Activated CD4-positive, alpha-beta T cell treated with anti-CD3 and anti-CD28 coated beads, Interleukin-2, amount 10 ng/mL, durations not matched to agents 7 days and 5 days (primary cell): ENCODE data around the gene TUBB2B. TPM values are rescaled to one million over a fixed set of nuclear protein-coding genes. Genes with fewer than 3 reads are reported as not detected.

Source experiments
- CTCF ChIA-PET: fragments of 350-600 bp; sonication (Branson Sonifier 250); formaldehyde crosslinking; loops from one replicate; lab custom pipeline; 2021; ENCODE audit warnings: antibody characterized with exemption; lab: Charles Lee
- POLR2A ChIA-PET: fragments of 350-600 bp; sonication (Branson Sonifier 250); formaldehyde crosslinking; loops from one replicate; lab custom pipeline; 2021; ENCODE audit warnings: antibody characterized with exemption; lab: Charles Lee
- DNase-seq: peaks from one replicate; pipeline ENCODE4 v3.0.0-alpha.2; 2020
- H3K27ac Mint-ChIP-seq: one replicate; pipeline ENCODE4 v1.8.0; 2021; ENCODE audit warnings: mild to moderate bottlenecking, moderate library complexity, mixed read lengths
- H3K27me3 Mint-ChIP-seq: one replicate; pipeline ENCODE4 v1.8.0; 2021; ENCODE audit warnings: mixed read lengths
- H3K36me3 Mint-ChIP-seq: one replicate; pipeline ENCODE4 v1.8.0; 2021; ENCODE audit warnings: low read depth, mixed read lengths
- H3K4me1 Mint-ChIP-seq: one replicate; pipeline ENCODE4 v1.8.0; 2021; ENCODE audit warnings: mixed read lengths
- H3K4me3 Mint-ChIP-seq: one replicate; pipeline ENCODE4 v1.8.0; 2021; ENCODE audit warnings: mild to moderate bottlenecking, moderate library complexity, mixed read lengths
- H3K9me3 Mint-ChIP-seq: one replicate; pipeline ENCODE4 v1.8.0; 2021; ENCODE audit warnings: mixed read lengths
- total RNA-seq, 2 experiments: library from RNA; stranded (reverse); gene quantifications; one replicate each; pipeline ENCODE4 v1.2.3, GENCODE V29; 2021

Gene TUBB2B
- total RNA-seq, 2 experiments from 2014 or later = not detected

DNA sequence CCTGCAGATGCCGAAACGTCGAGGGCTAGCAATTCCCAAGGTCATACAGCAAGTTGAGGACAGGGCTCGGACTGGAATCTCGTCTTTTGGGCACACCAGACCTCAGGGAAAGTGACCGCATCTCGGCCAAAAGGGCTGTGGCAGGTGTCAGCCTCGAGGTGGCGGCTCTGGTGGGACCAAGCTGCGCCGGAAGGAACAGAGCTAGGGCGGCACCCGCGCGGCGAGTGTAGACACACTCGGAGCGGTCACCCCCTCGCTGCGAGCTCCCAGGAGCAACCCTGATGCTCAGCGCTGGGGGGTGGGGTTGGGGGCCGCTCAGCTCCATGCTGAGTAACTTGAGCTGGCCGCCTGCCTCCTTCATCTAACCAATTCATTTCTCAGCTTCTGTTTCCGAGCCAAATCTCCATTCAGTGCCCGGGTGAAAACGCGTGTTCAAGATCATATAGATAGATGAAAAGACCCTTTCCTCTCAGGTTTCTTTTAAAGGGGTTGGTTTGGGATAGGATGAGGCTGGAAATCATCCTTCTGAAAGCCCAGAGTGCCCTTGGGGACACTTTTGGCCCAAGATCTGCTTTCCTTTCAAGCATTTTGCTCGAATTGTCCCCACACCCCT is 2.2 kb upstream of the TUBB2B start:
- ChIA-PET CTCF (interaction anchor here (1.0 to 1.4 kb wide), 3 partner anchors 8 to 22 kb away, joined by 3 to 4 read pairs (median 4); no protein-coding TSS in a partner anchor), POLR2A (no interaction called here)
- peaks cover 3% of the 10 kb centered on the region for H3K36me3 Mint-ChIP-seq
- H3K27me3 Mint-ChIP-seq = peaks cover 82% of the 10 kb centered on the region
- peak overlapping the region; percentile 70 for H3K4me3 Mint-ChIP-seq
- DNase-seq = peak; percentile 31
- H3K9me3 Mint-ChIP-seq = no peaks in the 10 kb centered on the region
- H3K27ac Mint-ChIP-seq = no peak overlapping the region
- H3K4me1 Mint-ChIP-seq = peaks cover 44% of the 10 kb centered on the region

DNA sequence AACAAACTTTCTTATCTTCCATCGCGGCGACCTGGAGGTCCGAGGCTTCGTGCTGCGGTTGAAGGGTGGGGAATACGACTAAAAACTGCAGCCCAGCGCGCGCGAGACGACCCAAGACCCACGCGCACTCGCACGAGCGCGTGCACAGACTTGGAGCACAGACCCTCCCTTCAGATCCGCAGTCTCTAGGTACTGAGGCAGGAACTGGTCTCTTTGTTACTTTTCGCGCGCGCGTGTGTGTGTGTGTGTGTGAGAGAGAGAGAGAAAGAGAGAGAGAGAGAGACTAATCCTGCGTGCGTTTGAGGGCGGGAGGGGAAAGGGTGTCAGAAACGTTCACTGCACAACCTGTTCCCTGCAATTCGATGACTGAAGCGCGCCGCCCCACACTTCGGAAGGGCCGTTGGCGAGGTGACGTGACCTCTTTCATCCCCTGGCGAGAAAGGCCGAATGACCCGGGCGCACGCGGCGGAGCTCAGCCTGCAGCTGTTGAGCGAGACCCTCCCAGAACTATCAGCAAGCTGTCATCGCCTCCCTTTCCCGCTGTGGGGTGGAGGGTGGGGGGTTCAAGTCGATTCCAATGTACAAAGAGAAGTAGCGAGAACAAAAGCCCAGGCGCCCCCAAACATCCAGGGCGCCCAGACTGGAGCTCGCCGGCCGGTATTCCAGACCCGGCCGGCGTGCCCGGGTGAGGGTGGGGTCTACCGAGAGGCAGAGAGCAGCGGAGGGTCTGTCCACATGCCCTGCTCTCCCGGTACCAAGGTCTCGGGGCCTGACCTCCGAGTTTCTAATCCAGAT is 1.5 kb upstream of the TUBB2B start:
- peaks cover 44% of the 10 kb centered on the region for H3K4me1 Mint-ChIP-seq
- peak overlapping the region; percentile 70 for H3K4me3 Mint-ChIP-seq
- H3K36me3 Mint-ChIP-seq = peaks cover 3% of the 10 kb centered on the region
- H3K27me3 Mint-ChIP-seq = peaks cover 81% of the 10 kb centered on the region
- H3K27ac Mint-ChIP-seq = peak overlapping the region; percentile 37
- POLR2A ChIA-PET = no interaction called here
- DNase-seq = peak; percentile 40
- no peaks in the 10 kb centered on the region for H3K9me3 Mint-ChIP-seq
- CTCF ChIA-PET = interaction anchor here (1.0 to 1.4 kb wide), 3 partner anchors 9 to 23 kb away, joined by 3 to 4 read pairs (median 4); no protein-coding TSS in a partner anchor

DNA sequence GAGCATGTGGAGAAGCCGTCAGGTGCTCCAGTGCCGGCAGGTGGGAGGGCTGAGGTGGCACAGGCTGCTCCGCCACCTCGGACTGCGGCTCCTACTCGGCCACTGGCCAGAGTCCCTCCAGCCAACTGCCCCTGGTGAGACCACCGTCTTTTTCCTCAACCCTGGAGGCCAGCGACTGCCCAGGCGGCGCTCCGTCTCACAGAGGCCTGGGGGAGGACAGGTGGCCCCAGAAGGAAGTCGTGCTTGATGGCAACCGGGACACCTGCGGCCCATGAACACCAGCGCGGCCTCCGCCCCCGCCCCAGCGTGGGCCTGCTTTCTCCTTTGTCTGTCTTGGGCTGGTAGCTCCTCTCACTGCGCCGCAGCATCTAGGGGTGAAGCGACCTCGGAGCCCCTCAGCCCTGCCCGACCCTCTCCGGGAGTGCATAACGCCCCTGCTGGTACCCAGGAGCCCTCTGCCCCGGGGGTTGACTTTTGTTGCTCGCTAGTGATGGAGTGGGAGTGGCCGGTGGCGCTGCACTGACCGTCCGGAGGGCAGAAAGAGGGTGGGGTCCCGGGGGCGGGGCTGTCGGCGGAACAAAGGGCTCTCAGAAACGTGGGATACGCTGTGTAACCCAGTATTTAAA is 706 bp upstream of the TUBB2B start:
- peaks cover 44% of the 10 kb centered on the region for H3K4me1 Mint-ChIP-seq
- no peak overlapping the region for H3K4me3 Mint-ChIP-seq
- DNase-seq = no peak
- peaks cover 79% of the 10 kb centered on the region for H3K27me3 Mint-ChIP-seq
- no peaks in the 10 kb centered on the region for H3K9me3 Mint-ChIP-seq
- ChIA-PET CTCF (no interaction called here), POLR2A (no interaction called here)
- no peak overlapping the region for H3K27ac Mint-ChIP-seq
- peaks cover 3% of the 10 kb centered on the region for H3K36me3 Mint-ChIP-seq

DNA sequence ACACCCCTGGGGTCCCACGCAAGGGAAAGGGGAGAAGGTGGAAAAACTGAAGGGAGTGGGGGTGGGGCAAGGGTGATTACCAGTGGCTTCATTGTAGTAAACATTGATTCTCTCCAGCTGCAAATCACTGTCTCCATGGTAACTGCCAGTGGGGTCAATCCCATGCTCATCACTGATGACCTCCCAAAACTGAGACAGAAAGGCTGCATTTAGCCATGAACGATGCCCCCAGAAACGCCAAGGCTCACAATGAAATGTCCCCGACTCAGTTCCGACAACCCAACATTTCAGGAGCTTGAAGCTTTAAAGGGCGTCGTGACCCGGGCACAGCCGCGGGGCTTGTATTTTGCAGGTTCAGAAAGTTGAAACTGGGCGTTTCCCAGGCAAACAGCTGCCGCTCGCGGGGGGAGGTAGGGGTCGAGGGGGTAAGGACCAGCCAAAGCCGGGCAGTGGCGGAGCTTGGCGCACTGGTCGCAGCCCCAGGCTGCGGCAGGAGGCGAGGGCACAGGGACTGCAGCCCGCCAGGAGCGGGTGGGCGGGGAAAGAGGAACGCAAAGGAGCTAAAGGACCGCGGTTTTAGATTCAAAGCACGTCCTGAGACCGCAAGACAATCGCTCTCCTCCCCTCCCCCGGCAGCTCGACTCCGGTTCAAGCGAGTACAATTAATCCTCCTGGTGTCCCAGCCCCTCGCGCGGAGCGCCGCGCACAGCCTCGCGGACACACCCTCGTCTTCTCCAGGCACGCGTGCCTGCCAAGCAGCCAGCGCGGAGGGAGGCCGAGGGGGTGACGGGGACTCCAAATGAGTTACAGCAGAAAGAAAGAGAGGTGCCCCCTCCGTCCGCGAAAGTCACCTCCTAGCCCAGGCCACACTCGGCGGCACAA is 731 bp downstream of the TUBB2B start:
- no peak for DNase-seq
- ChIA-PET CTCF (interaction anchor here (0.6 to 1.6 kb wide), 2 partner anchors 24 to 332 kb away, joined by 3 to 4 read pairs; no protein-coding TSS in a partner anchor), POLR2A (no interaction called here)
- H3K4me1 Mint-ChIP-seq = peaks cover 38% of the 10 kb centered on the region
- H3K4me3 Mint-ChIP-seq = peak overlapping the region; percentile 51
- peaks cover 67% of the 10 kb centered on the region for H3K27me3 Mint-ChIP-seq
- no peak overlapping the region for H3K27ac Mint-ChIP-seq
- H3K36me3 Mint-ChIP-seq = peaks cover 4% of the 10 kb centered on the region
- peaks cover 3% of the 10 kb centered on the region for H3K9me3 Mint-ChIP-seq

DNA sequence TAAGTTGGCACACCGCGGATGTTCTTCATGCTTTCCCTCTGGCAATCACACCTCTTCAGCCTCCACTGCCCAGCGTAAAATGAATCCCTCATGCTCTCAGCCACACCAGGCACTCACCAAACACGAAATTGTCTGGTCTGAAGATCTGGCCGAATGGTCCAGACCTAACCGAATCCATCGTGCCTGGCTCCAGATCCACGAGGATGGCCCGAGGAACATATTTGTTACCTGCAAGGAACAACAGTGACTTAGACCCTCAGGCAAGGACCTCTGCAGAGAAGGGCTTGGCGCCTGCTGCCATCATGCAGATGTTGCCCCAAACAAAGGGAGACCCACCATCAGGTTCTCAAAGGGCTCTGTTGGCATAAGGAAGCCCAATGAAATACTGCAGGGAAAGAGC is 1.4 kb downstream of the TUBB2B start:
- Mint-ChIP-seq H3K27me3 (peaks cover 62% of the 10 kb centered on the region), H3K4me1 (peaks cover 34% of the 10 kb centered on the region), H3K27ac (no peak overlapping the region), H3K36me3 (peaks cover 4% of the 10 kb centered on the region), H3K4me3 (no peak overlapping the region), H3K9me3 (peaks cover 3% of the 10 kb centered on the region)
- no peak for DNase-seq
- ChIA-PET CTCF (interaction anchor here (0.6 to 1.6 kb wide), 2 partner anchors 25 to 332 kb away, joined by 3 to 4 read pairs; no protein-coding TSS in a partner anchor), POLR2A (no interaction called here)

DNA sequence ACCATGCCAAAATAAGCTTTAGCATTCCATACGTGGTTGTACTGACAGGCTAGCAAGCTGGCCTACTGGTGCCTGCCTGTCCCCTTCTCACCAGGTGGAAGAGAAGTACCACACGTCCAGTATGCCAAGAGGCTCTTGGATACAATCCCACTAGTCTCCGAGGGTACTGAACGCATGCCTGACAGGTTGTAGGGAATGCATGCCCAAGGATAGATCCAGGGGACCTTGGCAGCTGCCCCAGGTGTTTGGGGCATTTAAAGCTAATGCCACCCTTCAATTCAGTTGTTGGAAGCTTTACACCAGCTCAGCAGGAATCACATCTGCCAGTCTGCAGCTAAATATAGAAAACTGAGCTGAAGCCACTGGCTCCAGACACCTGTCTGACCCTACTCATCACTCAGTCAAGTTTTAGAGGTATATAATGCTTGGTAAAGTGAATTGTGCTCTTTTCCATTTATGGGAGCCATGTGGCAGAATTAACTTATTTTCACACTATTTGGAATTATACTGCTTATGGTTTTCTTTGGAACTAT is 4.9 kb downstream of the TUBB2B start:
- H3K27ac Mint-ChIP-seq = no peak overlapping the region
- H3K27me3 Mint-ChIP-seq = peaks cover 54% of the 10 kb centered on the region
- H3K4me3 Mint-ChIP-seq = no peak overlapping the region
- peaks cover 1% of the 10 kb centered on the region for H3K36me3 Mint-ChIP-seq
- ChIA-PET POLR2A (no interaction called here), CTCF (no interaction called here)
- peaks cover 7% of the 10 kb centered on the region for H3K4me1 Mint-ChIP-seq
- H3K9me3 Mint-ChIP-seq = peaks cover 3% of the 10 kb centered on the region
- no peak for DNase-seq

DNA sequence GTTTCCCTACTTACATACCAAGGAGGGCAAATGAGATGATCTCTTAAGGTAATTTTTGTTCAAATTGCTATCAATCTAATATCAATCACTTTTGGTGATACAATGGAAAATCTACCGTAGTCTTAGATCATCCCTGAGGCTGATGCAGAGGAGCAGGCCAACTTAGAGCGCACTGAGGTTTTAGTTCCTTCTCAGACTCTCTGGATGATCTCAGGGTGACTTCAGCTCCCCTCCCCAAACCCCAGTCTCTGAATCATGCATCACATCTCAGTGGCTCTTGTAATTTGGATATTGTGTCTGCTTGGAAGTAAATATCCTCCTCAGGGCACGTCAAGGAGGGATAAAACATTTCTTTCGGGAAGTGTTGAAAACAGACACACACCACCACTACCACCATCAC is 5.9 kb downstream of the TUBB2B start:
- ChIA-PET POLR2A (no interaction called here), CTCF (no interaction called here)
- Mint-ChIP-seq H3K4me3 (no peak overlapping the region), H3K36me3 (peaks cover 1% of the 10 kb centered on the region), H3K4me1 (peaks cover 2% of the 10 kb centered on the region), H3K27me3 (peaks cover 51% of the 10 kb centered on the region), H3K27ac (no peak overlapping the region), H3K9me3 (peaks cover 3% of the 10 kb centered on the region)
- DNase-seq = no peak

DNA sequence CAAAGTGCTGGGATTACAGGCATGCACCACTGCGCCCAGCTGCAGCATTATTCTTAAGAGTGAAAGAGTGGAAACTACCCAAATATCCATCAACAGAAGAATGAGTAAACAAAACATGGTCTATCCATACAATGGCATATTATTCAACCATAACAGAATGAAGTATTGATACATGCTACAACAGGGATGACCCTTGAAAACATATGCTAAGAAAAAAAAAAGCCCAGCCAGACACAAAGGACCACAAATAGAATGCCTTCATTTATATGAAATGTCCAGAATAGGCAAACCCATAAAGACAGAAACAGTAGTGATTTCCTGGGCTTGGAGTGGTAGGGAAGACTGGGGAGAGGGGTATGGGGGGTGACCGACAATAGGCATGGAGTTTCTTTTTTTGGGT is 7.1 kb downstream of the TUBB2B start:
- Mint-ChIP-seq H3K36me3 (peaks cover 1% of the 10 kb centered on the region), H3K27ac (no peak overlapping the region), H3K9me3 (peaks cover 3% of the 10 kb centered on the region), H3K27me3 (peaks cover 47% of the 10 kb centered on the region), H3K4me3 (no peak overlapping the region), H3K4me1 (no peaks in the 10 kb centered on the region)
- DNase-seq = no peak
- ChIA-PET CTCF (no interaction called here), POLR2A (no interaction called here)

DNA sequence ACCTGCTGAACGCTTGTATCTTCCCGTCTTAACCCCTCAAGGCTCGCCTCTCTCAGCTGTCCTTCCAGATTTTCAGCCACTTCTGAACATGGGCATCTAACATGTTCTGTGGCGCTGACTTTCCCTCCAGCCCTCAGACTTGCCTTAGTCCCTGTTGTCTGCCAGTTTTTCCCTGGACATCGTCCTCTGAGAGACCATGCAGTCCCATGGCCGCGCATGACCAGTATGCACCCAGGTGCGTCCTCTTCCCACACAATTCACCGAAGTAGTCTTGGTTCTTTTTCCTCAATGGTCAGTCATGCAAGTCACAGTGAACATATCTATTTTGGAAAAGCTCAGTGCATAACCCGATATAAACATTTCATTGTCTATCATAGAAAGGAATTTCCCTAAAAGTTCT is 9.2 kb downstream of the TUBB2B start:
- POLR2A ChIA-PET = no interaction called here
- Mint-ChIP-seq H3K27me3 (peaks cover 40% of the 10 kb centered on the region), H3K27ac (no peak overlapping the region), H3K4me1 (no peaks in the 10 kb centered on the region), H3K4me3 (no peak overlapping the region), H3K9me3 (peaks cover 3% of the 10 kb centered on the region), H3K36me3 (peaks cover 1% of the 10 kb centered on the region)
- DNase-seq = no peak
- CTCF ChIA-PET = no interaction called here

DNA sequence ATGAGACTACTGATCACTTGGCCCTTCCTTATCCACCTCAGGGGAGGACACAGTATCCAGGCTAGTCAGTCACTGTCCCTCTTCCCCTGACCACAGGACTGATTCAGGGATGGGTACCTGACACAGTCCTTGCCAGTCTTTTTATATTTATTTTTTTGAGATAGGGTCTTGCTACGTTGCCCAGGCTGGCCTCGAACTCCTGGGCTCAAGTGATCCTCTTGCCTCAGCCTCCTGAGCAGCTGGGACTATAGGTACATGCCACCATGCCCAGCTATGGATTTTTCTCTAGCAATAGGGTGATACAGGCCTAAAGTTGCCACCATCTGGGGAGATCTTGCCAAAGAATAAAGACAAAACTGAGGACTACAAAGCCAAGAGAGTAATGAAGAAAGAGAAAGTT is 10.2 kb downstream of the TUBB2B start:
- Mint-ChIP-seq H3K36me3 (peaks cover 1% of the 10 kb centered on the region), H3K9me3 (peaks cover 3% of the 10 kb centered on the region), H3K27ac (no peak overlapping the region), H3K4me3 (no peak overlapping the region), H3K27me3 (peaks cover 39% of the 10 kb centered on the region), H3K4me1 (no peaks in the 10 kb centered on the region)
- CTCF ChIA-PET = no interaction called here
- no peak for DNase-seq
- POLR2A ChIA-PET = no interaction called here

DNA sequence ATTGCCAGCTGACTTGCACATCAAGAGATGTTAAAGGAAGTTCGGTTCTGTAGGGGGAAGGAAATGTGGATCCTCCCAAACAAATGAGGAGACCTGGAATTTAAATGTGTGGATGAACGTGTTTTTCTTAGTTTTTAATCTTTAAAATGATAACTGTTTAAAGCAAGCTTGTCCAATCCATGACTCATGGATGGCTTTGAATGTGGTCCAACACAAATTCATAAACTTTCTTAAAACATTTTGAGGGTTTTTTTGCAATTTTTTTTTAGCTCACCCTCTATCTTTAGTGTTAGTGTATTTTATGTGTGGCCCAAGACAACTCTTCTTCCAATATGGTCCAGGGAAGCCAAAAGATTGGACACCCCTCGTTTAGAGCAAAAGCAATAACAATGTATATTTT is 12.6 kb downstream of the TUBB2B start:
- Mint-ChIP-seq H3K4me3 (no peak overlapping the region), H3K9me3 (no peaks in the 10 kb centered on the region), H3K36me3 (no peaks in the 10 kb centered on the region), H3K27ac (no peak overlapping the region), H3K4me1 (no peaks in the 10 kb centered on the region), H3K27me3 (peaks cover 28% of the 10 kb centered on the region)
- no peak for DNase-seq
- CTCF ChIA-PET = interaction anchor here (0.8 to 1.0 kb wide), 2 partner anchors 67 to 95 kb away, joined by 3 read pairs; no protein-coding TSS in a partner anchor
- POLR2A ChIA-PET = no interaction called here

DNA sequence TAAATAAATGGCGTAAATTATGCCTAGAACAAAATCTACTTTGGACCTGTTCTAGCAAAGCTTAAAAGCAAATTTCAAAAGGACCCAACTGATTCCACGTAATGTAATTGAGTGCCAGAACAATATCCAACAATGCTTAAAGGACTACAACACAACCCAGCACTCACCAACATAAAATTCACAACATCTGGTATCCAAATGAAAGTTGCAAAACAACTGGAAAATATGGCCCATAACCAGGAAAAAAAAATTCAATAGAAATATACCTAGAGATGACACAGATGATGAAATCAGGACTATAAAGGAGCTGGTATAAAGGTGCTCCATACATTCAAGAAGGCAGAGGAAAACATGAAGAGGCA is 14.1 kb downstream of the TUBB2B start:
- Mint-ChIP-seq H3K27me3 (peaks cover 19% of the 10 kb centered on the region), H3K9me3 (no peaks in the 10 kb centered on the region), H3K4me1 (peaks cover 11% of the 10 kb centered on the region), H3K36me3 (no peaks in the 10 kb centered on the region), H3K27ac (no peak overlapping the region), H3K4me3 (no peak overlapping the region)
- CTCF ChIA-PET = no interaction called here
- DNase-seq = no peak
- POLR2A ChIA-PET = interaction anchor here (0.6 kb wide), 1 partner anchor 48 kb away, joined by 5 read pairs; no protein-coding TSS in a partner anchor
